Measurements from ENCODE around the gene MYH15. TPM values are rescaled to one million over a fixed set of nuclear protein-coding genes. Genes with fewer than 3 reads are reported as not detected.

MYH15 gene
- total RNA-seq, 4 donors from 2014 or later, result 0.13 TPM; not detected in 3

DNA sequence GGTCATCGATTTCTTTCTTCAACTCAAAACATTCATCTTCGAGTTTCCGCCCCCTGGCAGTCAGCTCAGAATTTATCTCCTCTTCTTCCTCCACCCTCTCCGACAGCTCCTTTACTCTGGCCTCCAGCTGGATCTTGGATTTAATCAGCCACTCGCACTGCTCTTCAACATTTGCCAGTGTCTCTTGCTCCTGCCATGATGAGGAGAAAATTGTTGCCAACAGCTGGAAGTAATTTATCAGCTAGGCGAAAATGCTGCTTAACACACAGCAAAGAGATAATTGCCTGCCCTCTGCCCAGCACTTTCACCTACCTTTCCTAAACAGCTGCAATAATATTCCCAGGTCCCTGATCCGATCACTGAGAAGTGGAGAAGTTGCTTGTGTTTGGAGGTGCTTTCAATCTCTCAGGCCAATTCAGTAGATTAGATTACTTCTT lies 69.3 kb downstream of the MYH15 start:
- Histone ChIP-seq H3K36me3 (no peaks in the 10 kb centered on the region), H3K9me3 (no peaks in the 10 kb centered on the region), H3K4me3 (no peak overlapping the region), H3K27me3 (no peaks in the 10 kb centered on the region), H3K27ac (no peak overlapping the region), H3K4me1 (no peaks in the 10 kb centered on the region)
- WGBS, 2 donors (ENCODE audit: low coverage in 1 of 2), result 48 to 60% methylated on average over 2 to 6 of the region's 7 CpGs
- no peak for TF ChIP-seq POLR2AphosphoS5 (IDR thresholded peaks at IDR 0.05)
- TF ChIP-seq POLR2A (IDR thresholded peaks at IDR 0.05), result no peak
- no peak for TF ChIP-seq EP300 (IDR thresholded peaks at IDR 0.05)
- TF ChIP-seq, protein P1, sequence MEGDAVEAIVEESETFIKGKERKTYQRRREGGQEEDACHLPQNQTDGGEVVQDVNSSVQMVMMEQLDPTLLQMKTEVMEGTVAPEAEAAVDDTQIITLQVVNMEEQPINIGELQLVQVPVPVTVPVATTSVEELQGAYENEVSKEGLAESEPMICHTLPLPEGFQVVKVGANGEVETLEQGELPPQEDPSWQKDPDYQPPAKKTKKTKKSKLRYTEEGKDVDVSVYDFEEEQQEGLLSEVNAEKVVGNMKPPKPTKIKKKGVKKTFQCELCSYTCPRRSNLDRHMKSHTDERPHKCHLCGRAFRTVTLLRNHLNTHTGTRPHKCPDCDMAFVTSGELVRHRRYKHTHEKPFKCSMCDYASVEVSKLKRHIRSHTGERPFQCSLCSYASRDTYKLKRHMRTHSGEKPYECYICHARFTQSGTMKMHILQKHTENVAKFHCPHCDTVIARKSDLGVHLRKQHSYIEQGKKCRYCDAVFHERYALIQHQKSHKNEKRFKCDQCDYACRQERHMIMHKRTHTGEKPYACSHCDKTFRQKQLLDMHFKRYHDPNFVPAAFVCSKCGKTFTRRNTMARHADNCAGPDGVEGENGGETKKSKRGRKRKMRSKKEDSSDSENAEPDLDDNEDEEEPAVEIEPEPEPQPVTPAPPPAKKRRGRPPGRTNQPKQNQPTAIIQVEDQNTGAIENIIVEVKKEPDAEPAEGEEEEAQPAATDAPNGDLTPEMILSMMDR (IDR thresholded peaks at IDR 0.05), result no peak
- ATAC-seq, result no peak

DNA sequence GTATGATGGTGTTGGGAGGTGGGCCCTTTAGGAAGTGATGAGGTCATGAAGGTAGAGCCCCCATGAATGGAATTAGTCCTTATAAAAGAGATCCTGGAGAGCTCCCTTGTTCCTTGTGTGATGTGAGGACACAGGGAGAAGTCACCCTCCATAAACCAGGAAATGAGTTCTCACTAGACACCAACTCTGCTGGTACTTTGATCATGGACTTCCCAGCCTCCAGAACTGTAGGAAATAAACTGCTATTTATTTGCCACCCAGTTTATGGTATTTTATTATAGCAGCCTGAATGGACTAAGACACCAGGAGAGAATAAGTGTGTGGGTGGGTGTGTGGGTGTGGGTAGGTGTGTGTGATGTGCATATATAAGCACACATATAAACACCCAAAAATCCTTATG lies 71.9 kb downstream of the MYH15 start:
- H3K4me3 ChIP-seq, result no peak overlapping the region
- no peaks in the 10 kb centered on the region for H3K4me1 ChIP-seq
- H3K27me3 ChIP-seq, result no peaks in the 10 kb centered on the region
- no peaks in the 10 kb centered on the region for H3K9me3 ChIP-seq
- no peak for ATAC-seq
- no peak overlapping the region for H3K27ac ChIP-seq
- H3K36me3 ChIP-seq, result no peaks in the 10 kb centered on the region
- TF ChIP-seq, protein P1 (IDR thresholded peaks at IDR 0.05), result no peak
- TF ChIP-seq EP300 (IDR thresholded peaks at IDR 0.05) (no peak), POLR2A (IDR thresholded peaks at IDR 0.05) (no peak), POLR2AphosphoS5 (IDR thresholded peaks at IDR 0.05) (no peak)

DNA sequence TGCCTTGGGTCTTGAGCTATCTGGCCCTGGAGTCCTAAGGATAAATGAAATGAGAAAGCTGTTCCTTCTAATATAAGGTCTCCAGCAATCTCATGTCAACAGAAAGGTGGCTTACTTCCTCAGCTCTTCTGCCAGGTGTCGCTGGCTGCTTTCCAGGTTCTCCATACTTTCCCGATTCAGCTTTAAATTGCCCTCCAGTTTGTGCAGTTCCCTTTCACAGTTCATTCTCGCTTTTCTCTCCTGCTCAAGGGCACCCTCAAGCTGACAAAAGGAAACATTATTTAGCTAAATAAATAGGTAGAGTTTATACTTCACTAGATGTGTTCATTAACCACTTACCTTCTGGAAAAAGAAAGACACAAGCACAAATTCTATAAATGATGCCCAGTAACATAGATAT lies 73.0 kb downstream of the MYH15 start:
- no peaks in the 10 kb centered on the region for H3K36me3 ChIP-seq
- H3K4me1 ChIP-seq, result no peaks in the 10 kb centered on the region
- H3K27ac ChIP-seq, result no peak overlapping the region
- no peaks in the 10 kb centered on the region for H3K27me3 ChIP-seq
- H3K4me3 ChIP-seq, result no peak overlapping the region
- 36% methylated on average over 3 of the region's 3 CpGs; no CpG with 5 or more reads in 1 of the 2 donors for WGBS, 2 donors (ENCODE audit: low coverage in 1 of 2)
- TF ChIP-seq POLR2AphosphoS5 (IDR thresholded peaks at IDR 0.05), result no peak
- no peaks in the 10 kb centered on the region for H3K9me3 ChIP-seq
- no peak for ATAC-seq

DNA sequence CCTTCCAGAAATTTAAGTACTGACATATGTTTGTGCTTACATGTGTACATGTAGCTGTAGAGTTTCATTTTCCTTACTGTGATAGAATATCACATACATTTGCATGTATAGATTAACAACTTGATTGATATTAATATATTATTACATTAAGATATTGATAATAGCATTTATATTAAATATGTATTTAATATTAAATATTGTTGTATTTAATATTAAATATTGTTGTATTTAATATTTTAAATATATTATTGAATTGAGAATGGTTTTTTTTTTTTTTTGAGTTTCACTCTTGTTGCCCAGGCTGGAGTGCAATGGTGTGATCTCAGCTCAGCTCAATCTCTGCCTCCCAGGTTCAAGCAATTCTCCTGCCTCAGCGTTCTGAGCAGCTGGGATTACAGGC lies 76.5 kb downstream of the MYH15 start:
- Histone ChIP-seq H3K4me1 (no peaks in the 10 kb centered on the region), H3K9me3 (no peaks in the 10 kb centered on the region), H3K27me3 (no peaks in the 10 kb centered on the region), H3K27ac (no peak overlapping the region), H3K36me3 (no peaks in the 10 kb centered on the region), H3K4me3 (no peak overlapping the region)
- no peak for TF ChIP-seq POLR2A (IDR thresholded peaks at IDR 0.05)
- no peak for TF ChIP-seq POLR2AphosphoS5 (IDR thresholded peaks at IDR 0.05)
- TF ChIP-seq EP300 (IDR thresholded peaks at IDR 0.05), result no peak
- TF ChIP-seq, protein P1 (IDR thresholded peaks at IDR 0.05), result no peak
- 89 to 92% methylated on average over 1 of the region's 1 CpG for WGBS, 2 donors (ENCODE audit: low coverage in 1 of 2)
- ATAC-seq, result no peak

DNA sequence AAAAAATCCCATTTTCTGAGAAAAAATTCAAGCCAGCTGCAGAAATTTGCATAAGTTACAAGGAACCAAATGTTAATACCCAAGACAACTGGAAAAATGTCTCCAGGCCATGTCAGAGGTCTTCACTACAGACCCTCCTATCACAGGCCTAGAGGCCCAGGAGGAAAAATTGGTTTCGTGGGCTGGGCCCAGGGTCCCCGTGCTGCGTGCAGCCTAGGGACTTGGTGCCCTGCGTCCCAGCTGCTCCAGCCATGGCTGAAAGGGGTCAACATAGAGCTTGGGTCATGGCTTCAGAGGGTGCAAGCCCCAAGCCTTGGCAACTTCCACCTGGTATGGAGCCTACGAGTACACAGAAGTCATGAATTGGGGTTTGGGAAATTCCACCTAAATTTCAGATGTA lies 78.0 kb downstream of the MYH15 start:
- Histone ChIP-seq H3K27ac (no peak overlapping the region), H3K4me3 (no peak overlapping the region), H3K36me3 (no peaks in the 10 kb centered on the region), H3K9me3 (no peaks in the 10 kb centered on the region), H3K4me1 (no peaks in the 10 kb centered on the region), H3K27me3 (no peaks in the 10 kb centered on the region)
- TF ChIP-seq, protein P1 (IDR thresholded peaks at IDR 0.05), result no peak
- TF ChIP-seq EP300 (IDR thresholded peaks at IDR 0.05) (no peak), POLR2A (IDR thresholded peaks at IDR 0.05) (no peak), POLR2AphosphoS5 (IDR thresholded peaks at IDR 0.05) (no peak)
- ATAC-seq, result no peak
- 38% methylated on average over 1 of the region's 5 CpGs; no CpG with 5 or more reads in 1 of the 2 donors for WGBS, 2 donors (ENCODE audit: low coverage in 1 of 2)

Measured in gastroesophageal sphincter (tissue), 4 donors.